Endothelial cell (in vitro differentiated cells): ENCODE results near the gene FBXL17. TPM values are rescaled to one million over a fixed set of nuclear protein-coding genes. Genes with fewer than 3 reads are reported as not detected.

Source experiments
- DNase-seq: peaks from one replicate; pipeline ENCODE4 v3.0.0; 2021; ENCODE audit warnings: low spot score
- H3K27ac Mint-ChIP-seq: one replicate; pipeline ENCODE4 v1.8.0; 2021; ENCODE audit warnings: mixed read lengths, inconsistent platforms; ENCODE audit not compliant: unreplicated experiment
- H3K27me3 Mint-ChIP-seq: one replicate; pipeline ENCODE4 v1.8.0; 2021; ENCODE audit warnings: mild to moderate bottlenecking, moderate library complexity, mixed read lengths, inconsistent platforms; ENCODE audit not compliant: unreplicated experiment
- H3K36me3 Mint-ChIP-seq: one replicate; pipeline ENCODE4 v1.8.0; 2021; ENCODE audit warnings: mild to moderate bottlenecking, low read depth, mixed read lengths, inconsistent platforms; ENCODE audit not compliant: unreplicated experiment
- H3K4me1 Mint-ChIP-seq: one replicate; pipeline ENCODE4 v1.8.0; 2021; ENCODE audit warnings: mild to moderate bottlenecking, mixed read lengths, inconsistent platforms; ENCODE audit not compliant: unreplicated experiment
- H3K4me3 Mint-ChIP-seq: one replicate; pipeline ENCODE4 v1.8.0; 2021; ENCODE audit warnings: mild to moderate bottlenecking, mixed read lengths, inconsistent platforms; ENCODE audit not compliant: unreplicated experiment
- H3K9me3 Mint-ChIP-seq: one replicate; pipeline ENCODE4 v1.8.0; 2021; ENCODE audit warnings: mixed read lengths, inconsistent platforms; ENCODE audit not compliant: unreplicated experiment
- CTCF ChIP-seq: fragments of 200-600 bp; sonication (generic); IDR thresholded peaks from one replicate; pipeline ENCODE4 v1.5.0; 2021; ENCODE audit warnings: antibody characterized with exemption; ENCODE audit not compliant: unreplicated experiment
- total RNA-seq: library from RNA; stranded (reverse); fragmentation: NEBNext Ultra II Directional; extraction: Animal tissue kit (Norgen Biotek cat#: 25700); gene quantifications from one replicate; pipeline ENCODE4 v1.2.1, GENCODE V29; 2021; ENCODE audit not compliant: unreplicated experiment

FBXL17 gene
- total RNA-seq, 1 donor from 2014 or later = 14.9 TPM

- Mint-ChIP-seq H3K36me3 (no peaks in the 10 kb centered on the region), H3K9me3 (no peaks in the 10 kb centered on the region), H3K4me3 (no peak overlapping the region), H3K4me1 (peaks cover 3% of the 10 kb centered on the region), H3K27me3 (peaks cover 5% of the 10 kb centered on the region), H3K27ac (no peak overlapping the region)
- no peak for DNase-seq
- no peak for TF ChIP-seq CTCF
These were observed 161.1 kb downstream of the FBXL17 start for GRCh38 chr5:108220834-108221233.

- no peaks in the 10 kb centered on the region for H3K9me3 Mint-ChIP-seq
- no peak overlapping the region for H3K4me3 Mint-ChIP-seq
- peaks cover 5% of the 10 kb centered on the region for H3K27me3 Mint-ChIP-seq
- peaks cover 3% of the 10 kb centered on the region for H3K4me1 Mint-ChIP-seq
- no peaks in the 10 kb centered on the region for H3K36me3 Mint-ChIP-seq
- DNase-seq = no peak
- H3K27ac Mint-ChIP-seq = peak overlapping the region; percentile 31
- TF ChIP-seq CTCF = no peak
These were observed 165.0 kb downstream of the FBXL17 start for GRCh38 chr5:108216890-108217289.

- Mint-ChIP-seq H3K27ac (no peak overlapping the region), H3K4me3 (no peak overlapping the region), H3K27me3 (peaks cover 5% of the 10 kb centered on the region), H3K9me3 (no peaks in the 10 kb centered on the region), H3K36me3 (no peaks in the 10 kb centered on the region), H3K4me1 (no peaks in the 10 kb centered on the region)
- DNase-seq = no peak
- no peak for TF ChIP-seq CTCF
These were observed 167.0 kb downstream of the FBXL17 start for GRCh38 chr5:108214857-108215256.

- no peak for DNase-seq
These were observed 169.0 kb downstream of the FBXL17 start for GRCh38 chr5:108212775-108213346.

More at GRCh38 chr5:108212775-108213346, 169.0 kb downstream of the FBXL17 start:
- no peak for TF ChIP-seq CTCF
- no peak overlapping the region for H3K27ac Mint-ChIP-seq
- no peaks in the 10 kb centered on the region for H3K36me3 Mint-ChIP-seq
- no peaks in the 10 kb centered on the region for H3K4me1 Mint-ChIP-seq
- peaks cover 5% of the 10 kb centered on the region for H3K27me3 Mint-ChIP-seq
- no peaks in the 10 kb centered on the region for H3K9me3 Mint-ChIP-seq
- H3K4me3 Mint-ChIP-seq = no peak overlapping the region
